ENCODE results near the gene NEDD9. TPM values are rescaled to one million over a fixed set of nuclear protein-coding genes. Genes with fewer than 3 reads are reported as not detected.

NEDD9 gene
- total and polyA plus RNA-seq, 2 donors (not counting 1 experiment from before 2014, with no cell fraction given): 38.9 to 46.2 TPM

DNA sequence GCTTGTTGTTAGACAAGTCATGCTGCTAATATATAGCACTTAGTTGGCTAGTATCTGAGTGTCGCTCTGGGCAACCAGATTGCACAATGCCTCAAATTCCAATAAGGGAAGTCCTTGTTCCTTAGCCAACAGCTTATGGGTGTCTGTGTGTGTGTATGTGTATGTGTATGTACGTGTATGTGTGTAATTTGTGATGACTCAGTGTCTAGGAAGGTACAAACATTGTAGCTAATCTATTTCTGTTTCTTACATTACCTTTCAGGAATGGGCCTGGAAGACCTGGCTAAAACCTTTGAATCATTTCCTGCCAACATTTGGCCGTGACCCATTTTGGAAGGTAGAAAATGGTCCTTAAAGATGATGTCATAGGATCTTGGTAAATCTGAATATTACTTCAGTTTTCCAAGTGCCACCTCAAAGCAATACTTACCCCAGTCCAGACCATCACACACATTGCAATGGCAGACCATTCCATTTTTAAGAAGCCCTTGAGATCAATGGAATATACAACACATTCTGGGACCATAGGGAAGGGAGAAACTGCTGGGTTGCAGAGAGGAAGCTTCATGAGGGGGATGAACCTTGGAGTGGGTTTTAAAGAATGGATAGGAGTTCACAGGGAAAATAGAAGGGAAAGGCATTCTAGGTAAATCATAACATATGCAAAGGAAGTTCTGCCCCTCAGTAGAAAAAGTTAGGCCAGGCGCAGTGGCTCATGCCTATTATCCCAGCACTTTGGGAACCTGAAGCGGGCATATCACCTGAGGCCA lies 25.1 kb downstream of the NEDD9 start:
- DNase-seq (peak; percentile 12), ATAC-seq (ENCODE audit: low read depth) (peak; percentile 36)
- peaks cover 5 to 12% of the 10 kb centered on the region in 2 donors for H3K4me1 ChIP-seq (ENCODE audit: control insufficient read depth in 2 of 2, insufficient read depth in 2 of 2, low read length in 2 of 2)
- no peak overlapping the region for H3K9ac ChIP-seq (ENCODE audit: low read length)
- no peaks in the 10 kb centered on the region for H3K9me3 ChIP-seq (ENCODE audit: control extremely low read depth in 1 of 3, control insufficient read depth in 2 of 3, insufficient read depth in 1 of 3, low read length in 2 of 3)
- peaks cover 36% of the 10 kb centered on the region for H3K79me2 ChIP-seq (ENCODE audit: control insufficient read depth, insufficient read depth, low read length)
- H4K20me1 ChIP-seq (ENCODE audit: control insufficient read depth, insufficient read depth, low read length, poor library complexity, severe bottlenecking): peaks cover 19% of the 10 kb centered on the region
- no peak overlapping the region for H2AFZ ChIP-seq (ENCODE audit: insufficient read depth, low read depth, low read length, poor library complexity, severe bottlenecking)
- Mint-ChIP-seq H3K27ac (peak overlapping the region; percentile 51), H3K9me3 (ENCODE audit: insufficient read depth) (no peaks in the 10 kb centered on the region), H3K27me3 (no peaks in the 10 kb centered on the region), H3K4me1 (peaks cover 21% of the 10 kb centered on the region), H3K4me3 (no peak overlapping the region)
- ChIA-PET CTCF (interaction anchor here (0.9 to 1.3 kb wide), 2 partner anchors 31 to 289 kb away, joined by 3 to 4 read pairs; no protein-coding TSS in a partner anchor), POLR2A (no interaction called here)
- no peak overlapping the region for H3K4me2 ChIP-seq (replicated peaks; ENCODE audit: low read depth, low read length, poor library complexity, severe bottlenecking)
- intact Hi-C loops (cut with micrococcal nuclease): no loop called here
- WGBS (ENCODE audit: insufficient coverage): 87% methylated on average over 3 of the region's 5 CpGs
- H3K27me3 ChIP-seq (replicated peaks in 1 of 4; ENCODE audit: control extremely low read depth in 1 of 4, control insufficient read depth in 3 of 4, insufficient read depth in 4 of 4, low read length in 3 of 4): no peaks in the 10 kb centered on the region
- no peak overlapping the region for H3K4me3 ChIP-seq (ENCODE audit: control extremely low read depth in 1 of 5, extremely low read depth in 1 of 5, insufficient read depth in 1 of 5, low read depth in 2 of 5, low read length in 4 of 5)
- TF ChIP-seq EZH2 (IDR thresholded peaks at IDR 0.05; ENCODE audit: borderline replicate concordance, insufficient read depth, low read depth, low read length, poor library complexity, severe bottlenecking) (no peak), CTCF (IDR thresholded peaks at IDR 0.05) (no peak)
- peak overlapping the region in 1 of 2 donors; percentile 44 for H3K27ac ChIP-seq (ENCODE audit: low read length in 2 of 2)
- H3K36me3 ChIP-seq (replicated peaks in 1 of 2; ENCODE audit: control extremely low read depth in 1 of 2, control insufficient read depth in 1 of 2, extremely low read depth in 1 of 2, insufficient read depth in 2 of 2, low read length in 1 of 2): peaks cover 0 to 62% of the 10 kb centered on the region in 2 experiments

DNA sequence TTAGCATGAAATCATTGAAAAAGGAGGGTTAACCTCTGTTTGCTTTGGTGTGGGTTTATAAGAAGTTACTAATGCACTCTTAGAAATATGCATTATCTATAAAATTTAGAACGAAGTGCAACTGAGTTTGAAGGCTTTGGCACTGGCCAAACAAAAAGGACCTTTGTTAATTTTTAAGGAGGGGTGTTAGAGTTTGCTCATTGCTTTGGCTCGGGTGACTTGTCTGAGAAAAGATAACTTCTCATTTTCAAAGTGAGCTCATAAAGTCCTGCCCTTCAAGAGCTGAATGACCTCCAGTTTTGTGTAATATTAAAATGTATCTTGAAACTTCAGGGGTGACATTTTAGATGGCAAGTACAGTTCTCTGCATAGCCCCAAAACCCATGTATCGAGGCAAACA lies 25.9 kb downstream of the NEDD9 start:
- Histone ChIP-seq H3K36me3 (replicated peaks in 1 of 2; ENCODE audit: control extremely low read depth in 1 of 2, control insufficient read depth in 1 of 2, extremely low read depth in 1 of 2, insufficient read depth in 2 of 2, low read length in 1 of 2) (peaks cover 0 to 54% of the 10 kb centered on the region in 2 experiments), H3K27ac (ENCODE audit: low read length in 2 of 2) (peak overlapping the region in 1 of 2 donors; percentile 44), H3K9me3 (ENCODE audit: control extremely low read depth in 1 of 3, control insufficient read depth in 2 of 3, insufficient read depth in 1 of 3, low read length in 2 of 3) (no peaks in the 10 kb centered on the region), H3K79me2 (ENCODE audit: control insufficient read depth, insufficient read depth, low read length) (peaks cover 37% of the 10 kb centered on the region), H3K4me2 (replicated peaks; ENCODE audit: low read depth, low read length, poor library complexity, severe bottlenecking) (no peak overlapping the region), H2AFZ (ENCODE audit: insufficient read depth, low read depth, low read length, poor library complexity, severe bottlenecking) (no peak overlapping the region), H3K9ac (ENCODE audit: low read length) (no peak overlapping the region), H4K20me1 (ENCODE audit: control insufficient read depth, insufficient read depth, low read length, poor library complexity, severe bottlenecking) (peaks cover 19% of the 10 kb centered on the region), H3K27me3 (replicated peaks in 1 of 4; ENCODE audit: control extremely low read depth in 1 of 4, control insufficient read depth in 3 of 4, insufficient read depth in 4 of 4, low read length in 3 of 4) (no peaks in the 10 kb centered on the region), H3K4me3 (ENCODE audit: control extremely low read depth in 1 of 5, extremely low read depth in 1 of 5, insufficient read depth in 1 of 5, low read depth in 2 of 5, low read length in 4 of 5) (no peak overlapping the region), H3K4me1 (ENCODE audit: control insufficient read depth in 2 of 2, insufficient read depth in 2 of 2, low read length in 2 of 2) (peaks cover 5 to 12% of the 10 kb centered on the region in 2 donors)
- ATAC-seq (ENCODE audit: low read depth) (no peak), DNase-seq (no peak)
- WGBS (ENCODE audit: insufficient coverage): no CpG with 5 or more reads among the region's 3 CpGs
- H3K27ac Mint-ChIP-seq: peak overlapping the region; percentile 51
- H3K4me3 Mint-ChIP-seq: no peak overlapping the region
- ChIA-PET POLR2A (no interaction called here), CTCF (interaction anchor here (1.3 kb wide), 1 partner anchor 30 kb away, joined by 4 read pairs; no protein-coding TSS in a partner anchor)
- H3K9me3 Mint-ChIP-seq (ENCODE audit: insufficient read depth): no peaks in the 10 kb centered on the region
- peaks cover 21% of the 10 kb centered on the region for H3K4me1 Mint-ChIP-seq
- H3K27me3 Mint-ChIP-seq: no peaks in the 10 kb centered on the region
- intact Hi-C loops (cut with micrococcal nuclease): no loop called here
- TF ChIP-seq CTCF (IDR thresholded peaks at IDR 0.05) (no peak), EZH2 (IDR thresholded peaks at IDR 0.05; ENCODE audit: borderline replicate concordance, insufficient read depth, low read depth, low read length, poor library complexity, severe bottlenecking) (no peak)

Measured in B cell (primary cell).